GM12892 (cell line): Measurements from ENCODE around the gene DNAJB11.

Experiments
- POLR2AphosphoS5 ChIP-seq: IDR thresholded peaks from 2 replicates; pipeline ENCODE4 v1.6.1; 2011; ENCODE audit warnings: low read depth, low read length, control low read depth
- TAF1 ChIP-seq: IDR thresholded peaks from 2 replicates; pipeline ENCODE4 v1.6.1; 2011; ENCODE audit warnings: low read depth, mild to moderate bottlenecking, control low read depth, low read length, borderline replicate concordance

- TF ChIP-seq TAF1 (no peak), POLR2AphosphoS5 (no peak)
Observed at GRCh38 chr3:186619787-186620212, 49.3 kb downstream of the DNAJB11 start.
